MCF 10A (cell line): Measurements from ENCODE around the gene PEAK1. TPM values are rescaled to one million over a fixed set of nuclear protein-coding genes. Genes with fewer than 3 reads are reported as not detected.

Source experiments
- BruUV-seq: library from RNA; stranded (reverse); fragments of 400-500 nt; replicated peaks from 2 replicates; lab custom pipeline; 2021; lab: Mats Ljungman, UMichigan
- CTCF ChIA-PET: fragments of 300-600 bp; sonication (Branson Sonifier 250); formaldehyde crosslinking; extraction: SDS; loops from one replicate; lab custom pipeline; 2021; ENCODE audit warnings: antibody characterized with exemption, inconsistent platforms; lab: Yijun Ruan, JAX
- POLR2A ChIA-PET: fragments of 300-600, 350-650 bp; sonication (Branson Sonifier 250); formaldehyde crosslinking; extraction: SDS; loops from one replicate; lab custom pipeline; 2020; ENCODE audit warnings: antibody characterized with exemption, inconsistent platforms; lab: Yijun Ruan, JAX
- DNase-seq: peaks from one replicate; pipeline ENCODE4 v3.0.0-alpha.2; 2018; ENCODE audit not compliant: unreplicated experiment
- H3K27ac Mint-ChIP-seq: one replicate; pipeline ENCODE4 v1.8.0; 2022; ENCODE audit warnings: mild to moderate bottlenecking, low read depth, mixed read lengths; ENCODE audit not compliant: unreplicated experiment
- H3K27me3 Mint-ChIP-seq: one replicate; pipeline ENCODE4 v1.8.0; 2022; ENCODE audit warnings: mixed read lengths; ENCODE audit not compliant: insufficient read depth, unreplicated experiment
- H3K36me3 Mint-ChIP-seq: one replicate; pipeline ENCODE4 v1.8.0; 2022; ENCODE audit warnings: mild to moderate bottlenecking, moderate library complexity, mixed read lengths; ENCODE audit not compliant: insufficient read depth, unreplicated experiment
- H3K4me1 Mint-ChIP-seq: one replicate; pipeline ENCODE4 v1.8.0; 2022; ENCODE audit warnings: mixed read lengths; ENCODE audit not compliant: insufficient read depth, unreplicated experiment
- H3K4me3 Mint-ChIP-seq: one replicate; pipeline ENCODE4 v1.8.0; 2022; ENCODE audit warnings: mild to moderate bottlenecking, moderate library complexity, mixed read lengths; ENCODE audit not compliant: unreplicated experiment
- H3K9me3 Mint-ChIP-seq: one replicate; pipeline ENCODE4 v1.8.0; 2022; ENCODE audit warnings: mixed read lengths; ENCODE audit not compliant: unreplicated experiment
- CTCF ChIP-seq: fragments of 200-600 bp; IDR thresholded peaks from one replicate; pipeline ENCODE4 v1.8.0; 2022; ENCODE audit warnings: antibody characterized with exemption, mild to moderate bottlenecking; ENCODE audit not compliant: unreplicated experiment
- intact Hi-C: fragments of 100-400 bp; cut with micrococcal nuclease; formaldehyde crosslinking; loops from 2 replicates; pipeline ENCODE4 v1.14.1; 2022
- total RNA-seq: library from RNA; stranded (reverse); gene quantifications from 2 replicates; pipeline ENCODE4 v1.2.3, GENCODE V29; 2022

The PEAK1 gene
- total RNA-seq, 1 experiment from 2014 or later: 20.0 TPM

- peaks cover 13% of the 10 kb centered on the region for H3K4me1 Mint-ChIP-seq
- CTCF ChIA-PET: interaction anchor here (0.8 to 1.6 kb wide), 4 partner anchors 14 to 469 kb away, joined by 3 to 4 read pairs (median 3); no protein-coding TSS in a partner anchor
Observed at GRCh38 chr15:77074350-77074749, 345.6 kb downstream of the PEAK1 start.

DNA sequence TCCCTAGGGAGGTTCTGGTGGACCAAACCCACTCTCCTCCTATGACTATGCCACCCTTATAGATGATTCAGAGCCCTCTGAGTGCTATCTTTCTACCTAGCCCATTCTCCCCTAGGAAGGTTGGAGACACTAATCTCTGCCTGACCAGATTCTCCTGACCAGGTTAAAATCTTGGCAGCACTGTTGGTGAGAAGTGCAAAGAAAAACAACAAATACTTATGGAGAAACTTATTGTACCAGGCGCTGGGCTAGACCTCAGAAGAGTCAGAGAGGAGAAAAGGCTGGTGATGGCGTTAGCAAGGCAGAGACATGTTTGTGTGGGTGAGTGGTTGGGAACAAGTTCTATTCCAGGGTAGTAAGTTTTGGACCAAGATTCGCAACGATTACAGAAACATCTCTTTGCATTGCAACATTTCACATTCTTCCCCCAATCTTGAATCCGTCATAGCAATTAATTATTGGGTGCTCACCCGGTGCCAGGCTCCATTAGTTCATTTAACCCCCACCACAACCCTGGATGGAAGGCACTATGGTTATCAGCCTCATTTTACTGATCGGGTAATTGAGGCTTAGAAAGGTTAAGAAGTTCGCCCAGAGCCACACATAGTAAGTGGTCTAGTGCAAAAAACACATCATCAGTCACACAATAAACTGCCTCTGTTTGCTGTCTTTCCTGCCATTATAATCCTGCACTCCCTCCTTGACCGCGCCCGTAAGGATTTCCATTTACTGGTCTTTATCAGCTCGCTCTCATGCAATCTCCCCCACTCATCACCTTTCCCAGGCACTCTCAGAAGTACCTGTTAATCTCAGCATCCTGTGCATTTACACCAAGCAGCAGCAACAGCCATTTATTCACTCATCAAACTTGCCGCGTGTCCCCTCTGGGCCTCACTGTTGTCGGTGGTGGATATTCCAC is 348.3 kb downstream of the PEAK1 start:
- intact Hi-C loops: no loop called here
- no peaks in the 10 kb centered on the region for H3K9me3 Mint-ChIP-seq
- H3K27ac Mint-ChIP-seq: peak overlapping the region; percentile 73
- H3K27me3 Mint-ChIP-seq: peaks cover 13% of the 10 kb centered on the region
- H3K4me1 Mint-ChIP-seq: peaks cover 31% of the 10 kb centered on the region
- H3K4me3 Mint-ChIP-seq: peak overlapping the region; percentile 77
- ChIA-PET POLR2A (interaction anchor here (0.6 to 1.0 kb wide), 11 partner anchors 11 to 351 kb away, joined by 3 to 28 read pairs (median 3); no protein-coding TSS in a partner anchor), CTCF (interaction anchor here (0.7 kb wide), 1 partner anchor 1366 kb away, joined by 3 read pairs; no protein-coding TSS in a partner anchor)
- DNase-seq: no peak
- peaks cover 5% of the 10 kb centered on the region for H3K36me3 Mint-ChIP-seq
- no TSS peak for BruUV-seq
- TF ChIP-seq CTCF: no peak

More at GRCh38 chr15:77074350-77074749, 345.6 kb downstream of the PEAK1 start:
- POLR2A ChIA-PET: interaction anchor here (1.6 kb wide), 1 partner anchor 14 kb away, joined by 3 read pairs; no protein-coding TSS in a partner anchor
- BruUV-seq: no TSS peak
- Mint-ChIP-seq H3K27ac (peak overlapping the region; percentile 66), H3K4me3 (no peak overlapping the region), H3K9me3 (no peaks in the 10 kb centered on the region), H3K27me3 (peaks cover 13% of the 10 kb centered on the region), H3K36me3 (no peaks in the 10 kb centered on the region)
- no peak for TF ChIP-seq CTCF
- intact Hi-C loops: no loop called here
- no peak for DNase-seq

- peak within 1 kb of the TSS; percentile 77 for H3K4me3 Mint-ChIP-seq
- intact Hi-C loops: no loop called here
- TF ChIP-seq CTCF: no peak
- CTCF ChIA-PET: interaction anchor here (0.7 kb wide), 1 partner anchor 1367 kb away, joined by 3 read pairs; no protein-coding TSS in a partner anchor
- BruUV-seq: no TSS peak
- DNase-seq: peak; percentile 89
- peaks cover 11% of the 10 kb centered on the region for H3K27me3 Mint-ChIP-seq
- H3K27ac Mint-ChIP-seq: peak within 1 kb of the TSS; percentile 73
- peaks cover 32% of the 10 kb centered on the region for H3K4me1 Mint-ChIP-seq
- no peaks in the 10 kb centered on the region for H3K9me3 Mint-ChIP-seq
- peaks cover 5% of the 10 kb centered on the region for H3K36me3 Mint-ChIP-seq
- POLR2A ChIA-PET: interaction anchor here (0.6 to 1.0 kb wide), 11 partner anchors 10 to 352 kb away, joined by 3 to 28 read pairs (median 3); no protein-coding TSS in a partner anchor
Observed at GRCh38 chr15:77070495-77071304, 349.2 kb downstream of the PEAK1 start, which contains the start of gene TSPAN3. Gene TSPAN3, minus strand, starts transcription at chr15:77071109. Its CDS starts 155 bp downstream, at chr15:77070954.
